HepG2 (cell line): Measurements from ENCODE around the gene ATE1. TPM values are rescaled to one million over a fixed set of nuclear protein-coding genes. Genes with fewer than 3 reads are reported as not detected.

Experiments
- CHD2 ChIP-seq: IDR thresholded peaks from 2 replicates; pipeline ENCODE4 v1.6.1; 2011; ENCODE audit warnings: low read depth, low read length, improper control_type of control experiment
- HDAC6 ChIP-seq: fragments of 200-600 bp; sonication (generic); IDR thresholded peaks from 2 replicates; pipeline ENCODE4 v1.7.0; 2017; ENCODE audit warnings: mild to moderate bottlenecking, antibody characterized with exemption, low read length, low read depth
- JUND ChIP-seq: sonication (generic); formaldehyde crosslinking; IDR thresholded peaks from 2 replicates; pipeline ENCODE4 v1.8.0; 2022; ENCODE audit warnings: mild to moderate bottlenecking, missing genetic modification reagents
- MTF1 ChIP-seq: sonication (generic); formaldehyde crosslinking; IDR thresholded peaks from 2 replicates; pipeline ENCODE4 v1.5.0; 2020; ENCODE audit warnings: missing genetic modification reagents
- NR0B2 ChIP-seq: sonication (generic); formaldehyde crosslinking; IDR thresholded peaks from 2 replicates; pipeline ENCODE4 v1.4.0; 2020; ENCODE audit warnings: mild to moderate bottlenecking, missing genetic modification reagents
- PRDM15 ChIP-seq: sonication (generic); formaldehyde crosslinking; IDR thresholded peaks from 2 replicates; pipeline ENCODE4 v1.4.0; 2020; ENCODE audit warnings: missing genetic modification reagents
- SRSF9 ChIP-seq: fragments of 200-400 bp; formaldehyde crosslinking; IDR thresholded peaks from 2 replicates; pipeline ENCODE4 v1.6.1; 2018; ENCODE audit warnings: borderline replicate concordance, mild to moderate bottlenecking, low read depth, low read length; ENCODE audit not compliant: insufficient read depth, poor library complexity, severe bottlenecking
- TSC22D2 ChIP-seq: sonication (generic); formaldehyde crosslinking; IDR thresholded peaks from 2 replicates; pipeline ENCODE4 v1.5.1; 2020; ENCODE audit warnings: missing genetic modification reagents, mild to moderate bottlenecking, borderline replicate concordance
- ZIK1 ChIP-seq: sonication (generic); formaldehyde crosslinking; IDR thresholded peaks from 2 replicates; pipeline ENCODE4 v1.5.0; 2020; ENCODE audit warnings: mild to moderate bottlenecking, low read depth, missing genetic modification reagents, borderline replicate concordance
- ZNF333 ChIP-seq: sonication (generic); formaldehyde crosslinking; IDR thresholded peaks from 2 replicates; pipeline ENCODE4 v1.4.0; 2020; ENCODE audit warnings: mild to moderate bottlenecking, missing genetic modification reagents, borderline replicate concordance
- ZNF501 ChIP-seq: sonication (generic); formaldehyde crosslinking; IDR thresholded peaks from 2 replicates; pipeline ENCODE4 v1.5.1; 2020; ENCODE audit warnings: mild to moderate bottlenecking, moderate library complexity, missing genetic modification reagents
- polyA plus RNA-seq, 8 experiments: library from polyadenylated mRNA; depleted of rRNA in 3 of 8; stranded (reverse) in 7 of 8; unstranded in 1 of 8; fragments of >200 nt; fragmentation: Illumina TruSeq in 4 of 8; extraction: Trizol in 4 of 8; gene quantifications; 2 replicates each; pipeline versions ENCODE4 v1.2.1 to v1.2.3, GENCODE V29; 2011 to 2016; ENCODE audit warnings: low read depth in 4 of 8, missing spikeins in 1 of 8, mixed read lengths in 1 of 8; ENCODE audit not compliant: insufficient read depth in 1 of 8
- total RNA-seq, 5 experiments: library from RNA; depleted of rRNA; stranded (reverse); fragments of >200 nt; fragmentation: Illumina TruSeq; extraction: Trizol; gene quantifications; 2 replicates each; pipeline ENCODE4 v1.2.3, GENCODE V29; 2016; ENCODE audit warnings: low read depth in 1 of 5

ATE1 gene
- total and polyA plus RNA-seq, 2 of the 13 experiments (the other 11 are each of a cell fraction or from before 2014, with no cell fraction given): 17.5 to 42.2 TPM

- no peak for TF ChIP-seq PRDM15 (CRISPR knock-in tag)
- TF ChIP-seq CHD2: no peak
- TF ChIP-seq SRSF9: no peak
- TF ChIP-seq HDAC6: no peak
- no peak for TF ChIP-seq ZIK1 (CRISPR knock-in tag)
- TF ChIP-seq ZNF501: no peak
- no peak for TF ChIP-seq ZNF333
- no peak for TF ChIP-seq TSC22D2 (CRISPR knock-in tag)
- no peak for TF ChIP-seq MTF1 (CRISPR knock-in tag)
- TF ChIP-seq NR0B2 (CRISPR knock-in tag): no peak
- TF ChIP-seq JUND (CRISPR knock-in tag): no peak
Observed at GRCh38 chr10:121788115-121788514, 139.7 kb downstream of the ATE1 start (continued).
